KOPT-K1 (cell line): Measurements from ENCODE around the gene NFIC.
"Not testable (repeated sequence)": the region's sequence is repeated elsewhere in the genome, so short reads cannot be mapped to it uniquely, and the experiment has no call there.

Source experiments
- H3K27ac ChIP-seq: fragments of 200-600 bp; sonication (generic); 2 replicates; pipeline ENCODE4 v1.5.1; 2016; ENCODE audit warnings: antibody characterized with exemption, mild to moderate bottlenecking, low read depth, low read length; ENCODE audit not compliant: poor library complexity, severe bottlenecking
- H3K36me3 ChIP-seq: fragments of 200-600 bp; sonication (generic); 2 replicates; pipeline ENCODE4 v1.5.1; 2017; ENCODE audit warnings: antibody characterized with exemption, mild to moderate bottlenecking, low read length, moderate library complexity; ENCODE audit not compliant: insufficient read depth
- H3K9me3 ChIP-seq: fragments of 200-600 bp; sonication (generic); 2 replicates; pipeline ENCODE4 v1.5.1; 2017; ENCODE audit warnings: antibody characterized with exemption, low read length, mild to moderate bottlenecking; ENCODE audit not compliant: insufficient read depth, poor library complexity, severe bottlenecking

NFIC gene

GRCh38 chr19:3423183-3423829 is 56.9 kb downstream of the NFIC start:
- Histone ChIP-seq H3K27ac (no peak overlapping the region), H3K9me3 (no peaks in the 10 kb centered on the region), H3K36me3 (no peaks in the 10 kb centered on the region; the same call in 1 of the 2 replicates)

- no peak overlapping the region for H3K27ac ChIP-seq
- H3K9me3 ChIP-seq, result no peaks in the 10 kb centered on the region
- no peaks in the 10 kb centered on the region; the same call in 1 of the 2 replicates for H3K36me3 ChIP-seq
Observed at GRCh38 chr19:3426433-3426832, 60.0 kb downstream of the NFIC start.

GRCh38 chr19:3430366-3430680 is 63.9 kb downstream of the NFIC start:
- H3K36me3 ChIP-seq, H3K9me3 ChIP-seq, H3K27ac ChIP-seq: not testable (repeated sequence)

GRCh38 chr19:3431760-3432397 is 65.5 kb downstream of the NFIC start:
- Histone ChIP-seq H3K36me3 (no peaks in the 10 kb centered on the region), H3K9me3 (no peaks in the 10 kb centered on the region)

GRCh38 chr19:3433313-3433712 is 66.9 kb downstream of the NFIC start:
- Histone ChIP-seq H3K9me3 (no peaks in the 10 kb centered on the region), H3K27ac (no peak overlapping the region), H3K36me3 (no peaks in the 10 kb centered on the region)

More at GRCh38 chr19:3431760-3432397, 65.5 kb downstream of the NFIC start:
- H3K27ac ChIP-seq, result no peak overlapping the region

- peak overlapping the region; percentile 90 for H3K27ac ChIP-seq
- H3K9me3 ChIP-seq, result no peaks in the 10 kb centered on the region
- no peaks in the 10 kb centered on the region for H3K36me3 ChIP-seq
Observed at GRCh38 chr19:3433805-3434540, 67.6 kb downstream of the NFIC start.

- H3K27ac ChIP-seq, result peak overlapping the region; percentile 90
- no peaks in the 10 kb centered on the region for H3K36me3 ChIP-seq
- H3K9me3 ChIP-seq, result no peaks in the 10 kb centered on the region
Observed at GRCh38 chr19:3434630-3435553, 68.5 kb downstream of the NFIC start.

- peaks cover 8% of the 10 kb centered on the region; the same call in 1 of the 2 replicates for H3K36me3 ChIP-seq
- H3K27ac ChIP-seq, result no peak overlapping the region
- no peaks in the 10 kb centered on the region for H3K9me3 ChIP-seq
Observed at GRCh38 chr19:3440082-3440481, 73.7 kb downstream of the NFIC start.

- Histone ChIP-seq H3K27ac (no peak overlapping the region), H3K36me3 (peaks cover 19% of the 10 kb centered on the region; the same call in 1 of the 2 replicates), H3K9me3 (no peaks in the 10 kb centered on the region)
Observed at GRCh38 chr19:3441089-3441985, 75.0 kb downstream of the NFIC start.

GRCh38 chr19:3441986-3442329 is 75.6 kb downstream of the NFIC start:
- Histone ChIP-seq H3K36me3 (peaks cover 20% of the 10 kb centered on the region; the same call in 1 of the 2 replicates), H3K9me3 (no peaks in the 10 kb centered on the region), H3K27ac (no peak overlapping the region)

- Histone ChIP-seq H3K9me3 (no peaks in the 10 kb centered on the region), H3K36me3 (peaks cover 20% of the 10 kb centered on the region; the same call in 1 of the 2 replicates), H3K27ac (no peak overlapping the region)
Observed at GRCh38 chr19:3442487-3443071, 76.2 kb downstream of the NFIC start.

GRCh38 chr19:3443840-3444694 is 77.7 kb downstream of the NFIC start:
- peaks cover 23% of the 10 kb centered on the region; the same call in 1 of the 2 replicates for H3K36me3 ChIP-seq
- no peak overlapping the region for H3K27ac ChIP-seq
- no peaks in the 10 kb centered on the region for H3K9me3 ChIP-seq

- peaks cover 28% of the 10 kb centered on the region; the same call in 1 of the 2 replicates for H3K36me3 ChIP-seq
Observed at GRCh38 chr19:3444695-3445234, 78.4 kb downstream of the NFIC start.

More at GRCh38 chr19:3444695-3445234, 78.4 kb downstream of the NFIC start:
- H3K27ac ChIP-seq, result no peak overlapping the region
- no peaks in the 10 kb centered on the region for H3K9me3 ChIP-seq
